Fibroblast of the aortic adventitia (primary cell): ENCODE results near the gene AFF4. TPM values are rescaled to one million over a fixed set of nuclear protein-coding genes. Genes with fewer than 3 reads are reported as not detected.
A peak's percentile ranks its signal among the peaks of the same experiment; 100 is the strongest.

Experiments
- DNase-seq: peaks from one replicate; pipeline ENCODE4 v3.0.0-alpha.2; 2010; ENCODE audit warnings: low read depth
- H3K4me3 ChIP-seq: 2 replicates; pipeline ENCODE4 v1.5.1; 2011; ENCODE audit warnings: low read depth, mild to moderate bottlenecking, control low read depth, low read length, moderate library complexity
- total RNA-seq: library from RNA; depleted of rRNA; stranded (reverse); fragments of >200 nt; gene quantifications from 2 replicates; pipeline ENCODE4 v1.2.3, GENCODE V29; 2012; ENCODE audit warnings: low replicate concordance
- TF ChIP-seq, protein P1 (sequence below): IDR thresholded peaks from 2 replicates; pipeline ENCODE4 v1.5.1; 2011; ENCODE audit warnings: mild to moderate bottlenecking, low read length, control low read depth, inconsistent platforms; ENCODE audit not compliant: insufficient read depth

Gene AFF4
- total RNA-seq, 1 donor: 87.7 TPM

DNA sequence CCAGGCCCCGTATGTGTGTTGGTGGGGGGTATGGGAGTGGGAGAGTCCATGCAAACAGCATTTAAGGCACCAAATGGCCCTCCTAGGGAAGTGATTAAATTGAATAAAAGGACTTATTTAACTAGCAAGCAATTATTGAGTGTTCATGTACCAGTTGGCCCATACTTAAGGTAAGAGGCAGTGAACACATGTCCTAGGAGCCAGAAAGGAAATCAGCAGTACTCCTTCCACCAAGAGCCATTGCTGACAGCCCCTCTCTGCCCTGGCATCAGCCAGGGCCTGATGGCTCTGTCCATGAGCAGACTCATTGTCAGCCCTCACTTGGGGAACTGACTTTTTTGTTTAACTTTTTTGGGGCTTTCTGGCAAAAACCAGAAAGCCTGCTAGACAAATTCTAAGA lies 122.5 kb downstream of the AFF4 start:
- DNase-seq: no peak
- TF ChIP-seq, protein P1, sequence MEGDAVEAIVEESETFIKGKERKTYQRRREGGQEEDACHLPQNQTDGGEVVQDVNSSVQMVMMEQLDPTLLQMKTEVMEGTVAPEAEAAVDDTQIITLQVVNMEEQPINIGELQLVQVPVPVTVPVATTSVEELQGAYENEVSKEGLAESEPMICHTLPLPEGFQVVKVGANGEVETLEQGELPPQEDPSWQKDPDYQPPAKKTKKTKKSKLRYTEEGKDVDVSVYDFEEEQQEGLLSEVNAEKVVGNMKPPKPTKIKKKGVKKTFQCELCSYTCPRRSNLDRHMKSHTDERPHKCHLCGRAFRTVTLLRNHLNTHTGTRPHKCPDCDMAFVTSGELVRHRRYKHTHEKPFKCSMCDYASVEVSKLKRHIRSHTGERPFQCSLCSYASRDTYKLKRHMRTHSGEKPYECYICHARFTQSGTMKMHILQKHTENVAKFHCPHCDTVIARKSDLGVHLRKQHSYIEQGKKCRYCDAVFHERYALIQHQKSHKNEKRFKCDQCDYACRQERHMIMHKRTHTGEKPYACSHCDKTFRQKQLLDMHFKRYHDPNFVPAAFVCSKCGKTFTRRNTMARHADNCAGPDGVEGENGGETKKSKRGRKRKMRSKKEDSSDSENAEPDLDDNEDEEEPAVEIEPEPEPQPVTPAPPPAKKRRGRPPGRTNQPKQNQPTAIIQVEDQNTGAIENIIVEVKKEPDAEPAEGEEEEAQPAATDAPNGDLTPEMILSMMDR: no peak
- no peak overlapping the region for H3K4me3 ChIP-seq

DNA sequence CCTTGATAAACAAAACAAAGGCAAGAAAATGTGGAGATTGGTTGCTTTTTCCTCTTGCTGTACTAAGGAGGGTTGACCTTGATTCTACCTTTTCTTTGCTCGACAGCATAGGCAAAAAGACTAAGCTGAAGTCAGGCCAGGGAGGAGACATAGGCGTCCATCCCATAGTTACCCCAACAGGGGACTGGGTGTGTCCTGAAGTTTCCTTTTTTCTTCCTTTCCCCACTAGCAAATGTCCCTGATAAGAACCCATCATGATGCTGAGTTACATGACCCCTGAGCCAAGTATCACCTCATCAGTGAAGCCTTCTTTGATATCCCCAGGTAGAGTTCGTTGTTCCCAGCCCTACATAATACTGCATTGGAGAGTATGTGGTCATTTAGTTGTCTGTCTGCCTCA lies 123.1 kb downstream of the AFF4 start:
- no peak overlapping the region for H3K4me3 ChIP-seq
- TF ChIP-seq, protein P1: no peak
- no peak for DNase-seq

DNA sequence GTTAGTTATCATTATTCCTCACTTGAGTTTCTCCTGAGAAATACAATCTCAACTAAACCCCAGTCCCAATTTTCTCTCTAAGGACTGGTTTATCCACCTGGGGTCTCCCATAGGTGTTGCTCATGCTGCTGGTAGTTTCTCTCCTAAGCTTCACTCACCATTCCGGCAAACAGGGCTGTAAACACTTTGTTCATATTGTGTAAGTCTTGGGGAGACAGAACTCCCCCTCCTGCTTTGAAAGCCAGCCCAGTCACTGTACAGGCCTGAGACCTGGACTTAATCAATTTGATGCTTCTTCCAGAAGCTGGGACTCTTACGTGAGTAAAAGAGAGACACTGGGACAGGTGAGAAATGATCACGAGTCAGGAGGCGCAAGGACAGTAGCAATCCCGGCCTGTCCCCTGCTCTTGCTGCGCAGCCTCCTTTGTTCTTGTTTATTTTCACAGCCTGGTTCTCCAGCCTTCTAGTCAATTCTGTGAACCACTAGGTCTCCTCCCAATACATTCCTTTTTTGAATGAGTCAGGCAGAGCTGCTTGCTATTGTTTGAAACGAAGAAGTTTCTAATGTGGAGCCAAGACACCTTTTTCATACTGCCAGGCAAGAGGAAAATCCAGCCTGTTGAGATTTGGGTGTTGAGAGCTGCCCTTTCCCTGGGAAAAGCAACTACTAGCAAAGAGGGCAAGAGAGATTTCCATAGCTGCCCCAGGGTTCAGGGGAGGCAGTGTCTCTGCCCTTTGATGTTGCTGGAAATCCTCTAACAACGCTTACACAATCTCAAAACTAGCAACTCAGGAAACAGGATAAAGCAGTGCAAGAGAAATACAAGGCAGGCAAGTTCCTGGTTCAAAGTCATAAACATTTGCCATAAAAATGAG lies 123.8 kb downstream of the AFF4 start:
- DNase-seq: peak; percentile 82
- TF ChIP-seq, protein P1: no peak
- no peak overlapping the region for H3K4me3 ChIP-seq

DNA sequence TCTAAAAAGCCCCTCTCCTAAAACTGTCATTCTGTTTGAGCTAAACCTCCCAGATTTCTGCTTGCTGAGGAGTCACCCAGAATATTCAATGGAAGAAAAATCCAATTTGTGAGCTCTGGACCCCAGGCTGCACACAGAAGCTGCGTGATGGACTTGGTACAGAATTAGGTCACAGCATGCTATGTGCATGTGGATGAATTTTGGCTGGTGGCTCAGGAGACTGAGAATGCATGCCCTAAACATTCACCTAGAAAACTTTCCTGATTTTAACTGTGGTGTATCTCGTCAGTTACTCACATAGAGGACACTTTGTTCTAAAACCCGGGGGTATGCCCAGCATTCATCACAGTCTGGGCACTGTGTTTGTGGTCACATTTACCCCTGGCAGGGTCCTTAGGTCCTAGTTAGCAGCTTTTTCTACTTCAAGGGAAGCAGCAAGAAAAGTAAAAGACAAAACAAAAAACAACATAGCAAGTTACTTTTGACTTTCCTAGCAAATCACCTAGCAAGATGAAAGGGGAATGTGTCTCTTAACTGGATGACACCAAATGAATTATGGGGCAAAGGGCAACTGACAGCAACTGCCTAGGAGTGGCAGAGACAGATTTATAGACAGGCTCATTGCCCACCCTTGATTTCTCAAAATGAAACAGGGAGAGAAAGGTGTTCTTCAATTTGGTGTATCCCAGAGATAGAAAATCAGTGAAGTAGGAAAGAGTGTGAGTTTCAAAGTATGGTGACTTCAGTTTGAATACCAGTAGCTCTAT lies 124.7 kb downstream of the AFF4 start:
- no peak overlapping the region for H3K4me3 ChIP-seq
- TF ChIP-seq, protein P1: no peak
- DNase-seq: no peak

DNA sequence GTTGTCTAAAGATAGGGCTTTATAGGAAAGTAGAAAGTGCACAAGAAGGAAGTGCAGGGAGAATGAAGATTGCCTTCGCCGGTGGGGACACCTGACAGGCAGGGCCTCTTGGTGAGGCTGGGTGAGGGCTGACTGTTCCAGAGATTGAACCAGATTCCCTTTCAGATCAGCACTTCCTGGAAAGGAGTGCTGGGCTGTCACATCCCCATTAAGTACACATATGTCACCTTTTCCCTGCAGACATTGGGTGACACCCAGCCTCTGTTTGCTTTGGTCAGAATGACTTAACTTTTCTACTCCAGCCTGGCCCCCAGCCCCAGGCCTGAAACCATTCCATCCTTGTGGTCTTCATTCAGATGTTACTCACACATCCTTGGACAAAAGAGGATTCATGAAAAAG lies 125.6 kb downstream of the AFF4 start:
- TF ChIP-seq, protein P1: no peak
- H3K4me3 ChIP-seq: no peak overlapping the region
- no peak for DNase-seq

DNA sequence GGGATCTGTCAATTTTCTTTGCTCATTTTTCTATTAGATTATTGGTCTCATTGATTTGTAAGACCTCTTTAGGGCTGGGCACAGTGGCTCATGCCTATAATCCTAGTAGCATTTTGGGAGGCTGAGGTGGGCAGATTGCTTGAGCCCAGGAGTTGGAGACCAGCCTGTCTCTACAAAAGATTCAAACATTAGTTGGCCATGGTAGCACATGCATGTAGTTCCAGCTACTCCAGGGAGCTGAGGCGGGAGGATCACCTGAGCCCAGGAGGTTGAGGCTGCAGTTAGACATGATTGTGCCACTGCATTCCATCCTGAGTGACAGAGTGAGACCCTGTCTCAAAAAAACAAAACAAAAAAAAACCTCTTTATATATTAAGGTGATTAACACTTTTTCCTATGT lies 126.6 kb downstream of the AFF4 start:
- TF ChIP-seq, protein P1: no peak
- no peak for DNase-seq
- no peak overlapping the region for H3K4me3 ChIP-seq
